Stimulated activated naive CD4-positive, alpha-beta T cell (primary cell): ENCODE measurements around the gene GNG7.
"Not testable (repeated sequence)": the region's sequence is repeated elsewhere in the genome, so short reads cannot be mapped to it uniquely, and the experiment has no call there.

ENCODE experiments used
- DNase-seq, 6 experiments: peaks; one replicate each; lab custom pipeline; 2025; lab: John Stamatoyannopoulos, UW

Gene GNG7

GRCh38 chr19:2464389-2464788, 238.1 kb downstream of the GNG7 start:
- DNase-seq = no peak

GRCh38 chr19:2463694-2464093, 238.8 kb downstream of the GNG7 start:
- DNase-seq = not testable (repeated sequence)

- DNase-seq = no peak
Measured at GRCh38 chr19:2462635-2463421, 239.7 kb downstream of the GNG7 start.

- peak in 4 of 6 experiments; percentile 30 to 39 (median 34) for DNase-seq
Measured at GRCh38 chr19:2461751-2462634, 240.5 kb downstream of the GNG7 start.
